NCI-H748 (cell line): ENCODE measurements around the gene MAGI2.
"Not testable (repeated sequence)": the region's sequence is repeated elsewhere in the genome, so short reads cannot be mapped to it uniquely, and the experiment has no call there.

Experiments used
- DNase-seq: peaks from one replicate; lab custom pipeline; 2025; ENCODE audit not compliant: unreplicated experiment; lab: John Stamatoyannopoulos, UW

MAGI2 gene

GRCh38 chr7:78514634-78515033, 938.8 kb downstream of the MAGI2 start:
- peak; percentile 88 for DNase-seq

GRCh38 chr7:78510580-78511188, 942.8 kb downstream of the MAGI2 start:
- peak; percentile 75 for DNase-seq

GRCh38 chr7:78503301-78503700, 950.2 kb downstream of the MAGI2 start:
- DNase-seq: not testable (repeated sequence)

GRCh38 chr7:78501064-78501463, 952.4 kb downstream of the MAGI2 start:
- no peak for DNase-seq

- DNase-seq: no peak
Observed at GRCh38 chr7:78499971-78500370, 953.5 kb downstream of the MAGI2 start.

- no peak for DNase-seq
Observed at GRCh38 chr7:78499283-78499682, 954.2 kb downstream of the MAGI2 start.

- no peak for DNase-seq
Observed at GRCh38 chr7:78497728-78498427, 955.6 kb downstream of the MAGI2 start.

GRCh38 chr7:78496096-78496630, 957.3 kb downstream of the MAGI2 start:
- no peak for DNase-seq

GRCh38 chr7:78493401-78493800, 960.1 kb downstream of the MAGI2 start:
- DNase-seq: no peak

GRCh38 chr7:78492146-78492545, 961.3 kb downstream of the MAGI2 start:
- no peak for DNase-seq

GRCh38 chr7:78490524-78490923, 962.9 kb downstream of the MAGI2 start:
- DNase-seq: no peak

- no peak for DNase-seq
Observed at GRCh38 chr7:78489476-78490240, 963.8 kb downstream of the MAGI2 start.

- DNase-seq: peak; percentile 58
Observed at GRCh38 chr7:78487464-78487863, 966.0 kb downstream of the MAGI2 start.

- no peak for DNase-seq
Observed at GRCh38 chr7:78479348-78479747, 974.1 kb downstream of the MAGI2 start.

GRCh38 chr7:78476851-78477405, 976.5 kb downstream of the MAGI2 start:
- no peak for DNase-seq

GRCh38 chr7:78473571-78474301, 979.7 kb downstream of the MAGI2 start:
- no peak for DNase-seq

GRCh38 chr7:78473021-78473420, 980.4 kb downstream of the MAGI2 start:
- DNase-seq: no peak

GRCh38 chr7:78472519-78472918, 980.9 kb downstream of the MAGI2 start:
- DNase-seq: no peak

GRCh38 chr7:78465894-78466293, 987.6 kb downstream of the MAGI2 start:
- DNase-seq: no peak

- DNase-seq: no peak
Observed at GRCh38 chr7:78463039-78463438, 990.4 kb downstream of the MAGI2 start.

GRCh38 chr7:78450706-78451105, 1002.8 kb downstream of the MAGI2 start:
- peak; percentile 32 for DNase-seq
